AG04449 (cell line): ENCODE measurements around the gene MYRF.

ENCODE experiments used
- CTCF ChIA-PET: fragments of 350-600 bp; formaldehyde crosslinking; extraction: SDS; loops from one replicate; lab custom pipeline; 2021; ENCODE audit warnings: antibody characterized with exemption; lab: Yijun Ruan, JAX
- POLR2A ChIA-PET: fragments of 400-600, 350-600 bp; formaldehyde crosslinking; extraction: SDS; loops from one replicate; lab custom pipeline; 2020; ENCODE audit warnings: antibody characterized with exemption, inconsistent platforms; lab: Yijun Ruan, JAX
- DNase-seq: peaks from one replicate; pipeline ENCODE4 v3.0.0-alpha.2; 2010; ENCODE audit warnings: low read depth, low spot score
- H3K4me3 ChIP-seq: 2 replicates; pipeline ENCODE4 v1.5.1; 2011; ENCODE audit warnings: low read depth, mild to moderate bottlenecking, control low read depth, low read length
- CTCF ChIP-seq: IDR thresholded peaks from one replicate; pipeline ENCODE4 v1.5.1; 2011; ENCODE audit warnings: mild to moderate bottlenecking, moderate library complexity, low read length, control low read depth, inconsistent platforms; ENCODE audit not compliant: insufficient read depth; ENCODE audit errors: missing control alignments

The MYRF gene

DNA sequence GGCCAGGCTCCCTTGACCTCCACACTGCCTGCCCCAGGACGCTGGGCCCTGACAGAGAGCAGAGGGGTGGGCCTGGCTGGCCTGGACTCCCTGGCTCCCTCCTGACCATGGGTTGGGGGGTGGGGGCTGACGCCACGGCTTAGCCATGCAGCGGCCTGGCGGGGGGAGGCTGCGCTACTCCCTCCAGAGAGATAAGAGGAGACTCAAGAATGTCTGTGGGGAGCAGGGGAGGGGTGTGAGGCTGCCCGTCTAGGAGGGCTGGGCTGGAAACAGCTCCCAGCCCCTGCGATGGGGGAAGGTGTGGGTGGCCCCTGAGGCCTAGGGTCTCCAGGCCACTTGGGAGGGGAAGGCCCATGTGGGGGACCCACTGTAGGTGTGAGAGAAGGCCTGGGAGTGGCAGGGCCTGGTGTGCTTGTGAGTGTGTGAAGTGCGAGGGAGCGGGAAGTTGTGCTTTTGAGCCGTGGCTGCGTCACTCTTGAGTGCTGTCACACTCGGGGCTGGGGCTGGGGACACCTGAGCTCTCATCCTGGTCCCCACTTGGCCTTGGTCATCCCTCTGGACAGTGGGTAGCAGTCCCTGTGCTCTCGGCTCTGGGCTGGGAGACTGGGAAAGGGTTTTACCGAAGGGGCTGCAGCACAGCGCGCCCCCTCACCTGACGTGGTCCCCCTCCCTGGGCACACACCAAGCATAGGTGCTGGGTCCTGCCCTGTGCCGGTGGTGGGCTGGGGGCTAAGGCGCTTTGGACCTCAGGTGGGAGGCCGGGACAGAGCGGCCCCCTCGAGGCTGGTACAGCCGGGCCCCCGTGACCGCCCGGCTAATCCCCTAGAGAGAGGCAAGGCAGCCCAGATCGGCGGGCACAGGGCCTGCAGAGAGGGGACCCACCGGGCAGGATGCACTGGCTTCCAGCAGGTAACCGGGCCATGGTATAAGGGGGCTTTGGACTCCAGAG lies 2.4 kb downstream of the MYRF start:
- no peak for TF ChIP-seq CTCF
- ChIA-PET CTCF (interaction anchor here (1.0 to 5.1 kb wide), 8 partner anchors 6 to 353 kb away, joined by 3 to 42 read pairs (median 6); no protein-coding TSS in a partner anchor), POLR2A (no interaction called here)
- DNase-seq = no peak
- no peak overlapping the region for H3K4me3 ChIP-seq

GRCh38 chr11:61756147-61756451 lies 3.7 kb downstream of the MYRF start:
- no peak overlapping the region for H3K4me3 ChIP-seq
- ChIA-PET POLR2A (no interaction called here), CTCF (interaction anchor here (1.0 to 5.1 kb wide), 6 partner anchors 8 to 352 kb away, joined by 3 to 42 read pairs (median 4); no protein-coding TSS in a partner anchor)

DNA sequence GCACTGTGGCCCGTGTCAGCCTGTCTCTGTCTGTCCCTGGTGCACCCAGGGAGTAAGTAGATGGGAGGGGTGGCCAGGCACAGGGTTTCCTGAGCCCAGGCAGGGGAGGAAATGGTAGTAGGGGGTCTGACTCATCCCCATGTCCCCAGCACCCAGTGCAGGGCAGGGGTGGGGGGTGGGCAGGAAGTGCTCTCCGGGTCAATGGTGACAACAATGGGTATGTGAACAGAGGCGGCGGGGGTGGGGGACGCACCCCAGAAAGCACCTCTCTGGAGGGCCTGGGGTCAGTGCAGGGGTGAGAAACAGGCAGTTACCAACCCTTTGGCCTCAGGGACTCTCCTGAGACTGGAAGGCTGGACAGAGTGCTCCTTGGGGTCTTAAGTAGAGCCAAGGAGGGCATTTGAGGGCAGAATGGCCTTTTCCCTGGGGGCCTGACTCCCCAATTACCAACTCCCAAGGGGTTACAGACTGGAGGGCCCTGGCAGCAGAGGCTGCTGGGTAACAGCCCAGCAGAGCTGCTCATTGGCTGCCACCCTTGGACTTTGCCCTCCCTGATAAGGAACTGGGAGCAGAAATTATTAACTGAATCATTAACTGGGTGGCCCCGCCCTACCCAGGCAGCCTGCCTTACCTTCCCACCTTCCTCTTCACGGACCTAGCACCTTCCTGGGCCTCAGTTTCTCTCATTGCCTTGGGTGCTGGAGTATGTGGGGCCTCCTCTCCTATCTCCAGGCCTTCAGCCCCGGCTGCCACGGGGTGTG lies 4.2 kb downstream of the MYRF start:
- no peak overlapping the region for H3K4me3 ChIP-seq
- ChIA-PET CTCF (interaction anchor here (1.0 to 5.1 kb wide), 7 partner anchors 8 to 352 kb away, joined by 3 to 42 read pairs (median 5); no protein-coding TSS in a partner anchor), POLR2A (no interaction called here)
- TF ChIP-seq CTCF = no peak
- DNase-seq = no peak

More at GRCh38 chr11:61756147-61756451, 3.7 kb downstream of the MYRF start:
- no peak for DNase-seq
- TF ChIP-seq CTCF = no peak

GRCh38 chr11:61757213-61757862 lies 4.9 kb downstream of the MYRF start:
- H3K4me3 ChIP-seq = no peak overlapping the region
- no peak for DNase-seq
- CTCF ChIA-PET = interaction anchor here (1.0 to 5.1 kb wide), 5 partner anchors 9 to 30 kb away, joined by 3 to 42 read pairs (median 5); no protein-coding TSS in a partner anchor
- POLR2A ChIA-PET = no interaction called here
- TF ChIP-seq CTCF = no peak

- H3K4me3 ChIP-seq = no peak overlapping the region
- DNase-seq = no peak
- ChIA-PET POLR2A (no interaction called here), CTCF (interaction anchor here (1.0 to 12.8 kb wide), 4 partner anchors 12 to 321 kb away, joined by 4 to 97 read pairs (median 4); no protein-coding TSS in a partner anchor)
- no peak for TF ChIP-seq CTCF
These were observed 8.5 kb downstream of the MYRF start for GRCh38 chr11:61760946-61761345.
